ENCODE results near the gene EXOC2. TPM values are rescaled to one million over a fixed set of nuclear protein-coding genes. Genes with fewer than 3 reads are reported as not detected.

The EXOC2 gene
- total and polyA plus RNA-seq, 2 donors (not counting 1 experiment from before 2014, with no cell fraction given), result 12.2 to 45.0 TPM

GRCh38 chr6:473768-474452 lies 219.0 kb downstream of the EXOC2 start:
- ATAC-seq (ENCODE audit: low read depth), result no peak
- H3K4me3 Mint-ChIP-seq, result peak overlapping the region; percentile 54
- ChIA-PET POLR2A (no interaction called here), CTCF (interaction anchor here (1.0 to 2.3 kb wide), 5 partner anchors 8 to 80 kb away, joined by 3 to 8 read pairs (median 3); no protein-coding TSS in a partner anchor)
- Histone ChIP-seq H3K4me1 (ENCODE audit: control insufficient read depth in 2 of 2, insufficient read depth in 2 of 2, low read length in 2 of 2) (peaks cover 27 to 35% of the 10 kb centered on the region in 2 donors), H3K9me3 (ENCODE audit: control extremely low read depth in 1 of 3, control insufficient read depth in 2 of 3, insufficient read depth in 1 of 3, low read length in 2 of 3) (no peaks in the 10 kb centered on the region), H3K4me3 (ENCODE audit: control extremely low read depth in 1 of 5, extremely low read depth in 1 of 5, insufficient read depth in 1 of 5, low read depth in 2 of 5, low read length in 4 of 5) (no peak overlapping the region), H2AFZ (ENCODE audit: insufficient read depth, low read depth, low read length, poor library complexity, severe bottlenecking) (no peak overlapping the region), H3K4me2 (replicated peaks; ENCODE audit: low read depth, low read length, poor library complexity, severe bottlenecking) (peak overlapping the region; percentile 64), H3K79me2 (ENCODE audit: control insufficient read depth, insufficient read depth, low read length) (no peaks in the 10 kb centered on the region), H3K36me3 (replicated peaks in 1 of 2; ENCODE audit: control extremely low read depth in 1 of 2, control insufficient read depth in 1 of 2, extremely low read depth in 1 of 2, insufficient read depth in 2 of 2, low read length in 1 of 2) (no peaks in the 10 kb centered on the region), H3K27me3 (replicated peaks in 1 of 4; ENCODE audit: control extremely low read depth in 1 of 4, control insufficient read depth in 3 of 4, insufficient read depth in 4 of 4, low read length in 3 of 4) (no peaks in the 10 kb centered on the region), H4K20me1 (ENCODE audit: control insufficient read depth, insufficient read depth, low read length, poor library complexity, severe bottlenecking) (no peaks in the 10 kb centered on the region), H3K9ac (ENCODE audit: low read length) (no peak overlapping the region), H3K27ac (ENCODE audit: low read length in 2 of 2) (no peak overlapping the region)
- H3K27me3 Mint-ChIP-seq, result no peaks in the 10 kb centered on the region
- no peak for DNase-seq
- H3K4me1 Mint-ChIP-seq, result peaks cover 52% of the 10 kb centered on the region
- WGBS (ENCODE audit: insufficient coverage), result 88% methylated on average over 27 of the region's 27 CpGs
- peak overlapping the region; percentile 53 for H3K27ac Mint-ChIP-seq
- TF ChIP-seq CTCF (IDR thresholded peaks at IDR 0.05) (no peak), EZH2 (IDR thresholded peaks at IDR 0.05; ENCODE audit: borderline replicate concordance, insufficient read depth, low read depth, low read length, poor library complexity, severe bottlenecking) (no peak)
- intact Hi-C loops (cut with micrococcal nuclease), result loop anchor here (5.0 kb wide), 1 partner anchor 67 kb away; no protein-coding TSS in a partner anchor
- no peaks in the 10 kb centered on the region for H3K9me3 Mint-ChIP-seq (ENCODE audit: insufficient read depth)

GRCh38 chr6:473356-473755 lies 219.6 kb downstream of the EXOC2 start:
- Mint-ChIP-seq H3K27me3 (no peaks in the 10 kb centered on the region), H3K4me3 (no peak overlapping the region), H3K9me3 (ENCODE audit: insufficient read depth) (no peaks in the 10 kb centered on the region), H3K27ac (peak overlapping the region; percentile 53), H3K4me1 (peaks cover 52% of the 10 kb centered on the region)
- DNase-seq, result no peak
- intact Hi-C loops (cut with micrococcal nuclease), result loop anchor here (5.0 kb wide), 1 partner anchor 66 kb away; no protein-coding TSS in a partner anchor
- Histone ChIP-seq H3K4me3 (ENCODE audit: control extremely low read depth in 1 of 5, extremely low read depth in 1 of 5, insufficient read depth in 1 of 5, low read depth in 2 of 5, low read length in 4 of 5) (no peak overlapping the region), H2AFZ (ENCODE audit: insufficient read depth, low read depth, low read length, poor library complexity, severe bottlenecking) (no peak overlapping the region), H3K9ac (ENCODE audit: low read length) (no peak overlapping the region), H3K27ac (ENCODE audit: low read length in 2 of 2) (no peak overlapping the region), H3K36me3 (replicated peaks in 1 of 2; ENCODE audit: control extremely low read depth in 1 of 2, control insufficient read depth in 1 of 2, extremely low read depth in 1 of 2, insufficient read depth in 2 of 2, low read length in 1 of 2) (no peaks in the 10 kb centered on the region), H3K79me2 (ENCODE audit: control insufficient read depth, insufficient read depth, low read length) (no peaks in the 10 kb centered on the region), H3K27me3 (replicated peaks in 1 of 4; ENCODE audit: control extremely low read depth in 1 of 4, control insufficient read depth in 3 of 4, insufficient read depth in 4 of 4, low read length in 3 of 4) (no peaks in the 10 kb centered on the region), H3K4me1 (ENCODE audit: control insufficient read depth in 2 of 2, insufficient read depth in 2 of 2, low read length in 2 of 2) (peaks cover 27 to 35% of the 10 kb centered on the region in 2 donors), H3K4me2 (replicated peaks; ENCODE audit: low read depth, low read length, poor library complexity, severe bottlenecking) (no peak overlapping the region), H3K9me3 (ENCODE audit: control extremely low read depth in 1 of 3, control insufficient read depth in 2 of 3, insufficient read depth in 1 of 3, low read length in 2 of 3) (no peaks in the 10 kb centered on the region), H4K20me1 (ENCODE audit: control insufficient read depth, insufficient read depth, low read length, poor library complexity, severe bottlenecking) (no peaks in the 10 kb centered on the region)
- CTCF ChIA-PET, result interaction anchor here (1.1 kb wide), 1 partner anchor 9 kb away, joined by 3 read pairs; no protein-coding TSS in a partner anchor
- no peak for TF ChIP-seq CTCF (IDR thresholded peaks at IDR 0.05)
- TF ChIP-seq EZH2 (IDR thresholded peaks at IDR 0.05; ENCODE audit: borderline replicate concordance, insufficient read depth, low read depth, low read length, poor library complexity, severe bottlenecking), result no peak
- no peak for ATAC-seq (ENCODE audit: low read depth)
- POLR2A ChIA-PET, result no interaction called here
- 94% methylated on average over 2 of the region's 3 CpGs for WGBS (ENCODE audit: insufficient coverage)

All from B cell (primary cell).